Endothelial cell of umbilical vein (primary cell): Measurements from ENCODE around the gene RPL10A.

Experiments used
- EZH2 ChIP-seq: IDR thresholded peaks from 2 replicates; pipeline ENCODE4 v1.6.1; 2012; ENCODE audit warnings: borderline replicate concordance, low read depth, mild to moderate bottlenecking, moderate library complexity, low read length, inconsistent platforms; ENCODE audit not compliant: severe bottlenecking
- FOS ChIP-seq: IDR thresholded peaks from 2 replicates; pipeline ENCODE4 v1.6.1; 2011; ENCODE audit warnings: mild to moderate bottlenecking, low read length, moderate library complexity, borderline replicate concordance; ENCODE audit not compliant: insufficient read depth
- GATA2 ChIP-seq: IDR thresholded peaks from 2 replicates; pipeline ENCODE4 v1.7.0; 2011; ENCODE audit warnings: low read depth, mild to moderate bottlenecking, moderate library complexity, mixed read lengths, low read length; ENCODE audit not compliant: insufficient read length, insufficient read depth
- JUN ChIP-seq: IDR thresholded peaks from 2 replicates; pipeline ENCODE4 v1.6.1; 2011; ENCODE audit warnings: borderline replicate concordance, low read depth; ENCODE audit not compliant: insufficient read length, insufficient read depth
- MYC ChIP-seq: IDR thresholded peaks from one replicate; pipeline ENCODE4 v1.6.1; 2011; ENCODE audit warnings: mild to moderate bottlenecking, low read depth, low read length
- POLR2A ChIP-seq: IDR thresholded peaks from 2 replicates; pipeline ENCODE4 v1.6.1; 2012; ENCODE audit warnings: low read depth, mild to moderate bottlenecking, control low read depth, low read length
- POLR2AphosphoS5 ChIP-seq: IDR thresholded peaks from 2 replicates; pipeline ENCODE4 v1.6.1; 2012; ENCODE audit warnings: low read depth, mild to moderate bottlenecking, control low read depth, low read length, moderate library complexity; ENCODE audit not compliant: insufficient read depth
- TF ChIP-seq, protein P1 (sequence below), 2 donors: IDR thresholded peaks; 1 replicate in 1 of 2; 2 replicates in 1 of 2; pipeline ENCODE4 v1.5.1; 2011; ENCODE audit warnings: low read length in 2 of 2, mild to moderate bottlenecking in 2 of 2, moderate library complexity in 2 of 2, control low read depth in 1 of 2, inconsistent platforms in 1 of 2, low read depth in 1 of 2; ENCODE audit not compliant: insufficient read depth in 1 of 2; ENCODE audit errors: extremely low read depth in 1 of 2
- TF ChIP-seq, protein P2 (sequence below): IDR thresholded peaks from 2 replicates; pipeline ENCODE4 v1.6.1; 2011; ENCODE audit not compliant: insufficient read depth, insufficient read length

DNA sequence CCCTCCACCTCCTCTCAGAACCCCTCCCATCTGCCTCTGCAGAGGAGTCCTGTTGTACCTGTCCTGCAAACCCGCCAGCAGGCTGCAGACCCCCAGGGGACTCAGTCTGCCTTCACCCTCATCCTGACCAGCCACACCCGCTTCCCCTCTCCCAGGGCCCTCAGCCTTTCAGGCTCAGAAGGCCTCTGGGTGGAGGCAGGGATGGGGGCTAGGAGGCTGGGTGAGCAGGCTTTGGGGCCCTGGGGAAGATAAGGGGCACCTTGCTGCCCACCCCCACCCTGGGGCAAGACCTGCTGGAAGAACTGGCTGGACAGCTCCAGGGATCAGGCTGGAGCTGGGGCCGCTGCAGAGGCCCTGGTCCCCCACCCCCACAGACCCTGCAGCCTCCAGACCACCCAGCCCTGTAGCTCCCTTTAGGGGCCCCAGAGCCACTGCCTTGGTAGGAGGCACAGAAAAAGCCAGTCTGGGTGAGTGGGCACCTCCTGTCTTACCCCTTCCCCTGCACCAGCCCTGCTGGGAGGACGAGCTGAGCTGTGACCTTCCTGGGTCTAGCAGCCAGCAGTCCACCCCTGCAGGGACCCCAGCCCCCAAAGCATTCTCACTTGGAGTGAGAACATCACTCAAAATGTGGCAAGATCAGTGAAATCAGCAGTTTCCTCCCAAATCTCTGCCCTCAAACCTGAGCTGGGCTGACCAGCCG lies 23.5 kb downstream of the RPL10A start:
- no peak for TF ChIP-seq EZH2
- TF ChIP-seq, protein P1, sequence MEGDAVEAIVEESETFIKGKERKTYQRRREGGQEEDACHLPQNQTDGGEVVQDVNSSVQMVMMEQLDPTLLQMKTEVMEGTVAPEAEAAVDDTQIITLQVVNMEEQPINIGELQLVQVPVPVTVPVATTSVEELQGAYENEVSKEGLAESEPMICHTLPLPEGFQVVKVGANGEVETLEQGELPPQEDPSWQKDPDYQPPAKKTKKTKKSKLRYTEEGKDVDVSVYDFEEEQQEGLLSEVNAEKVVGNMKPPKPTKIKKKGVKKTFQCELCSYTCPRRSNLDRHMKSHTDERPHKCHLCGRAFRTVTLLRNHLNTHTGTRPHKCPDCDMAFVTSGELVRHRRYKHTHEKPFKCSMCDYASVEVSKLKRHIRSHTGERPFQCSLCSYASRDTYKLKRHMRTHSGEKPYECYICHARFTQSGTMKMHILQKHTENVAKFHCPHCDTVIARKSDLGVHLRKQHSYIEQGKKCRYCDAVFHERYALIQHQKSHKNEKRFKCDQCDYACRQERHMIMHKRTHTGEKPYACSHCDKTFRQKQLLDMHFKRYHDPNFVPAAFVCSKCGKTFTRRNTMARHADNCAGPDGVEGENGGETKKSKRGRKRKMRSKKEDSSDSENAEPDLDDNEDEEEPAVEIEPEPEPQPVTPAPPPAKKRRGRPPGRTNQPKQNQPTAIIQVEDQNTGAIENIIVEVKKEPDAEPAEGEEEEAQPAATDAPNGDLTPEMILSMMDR (IDR thresholded peaks at IDR 0.05; ENCODE audit: extremely low read depth in 1 of 2, insufficient read depth in 1 of 2, low read depth in 1 of 2, low read length in 2 of 2): no peak
- no peak for TF ChIP-seq POLR2AphosphoS5
- no peak for TF ChIP-seq POLR2A
- no peak for TF ChIP-seq MYC
- TF ChIP-seq, protein P2, sequence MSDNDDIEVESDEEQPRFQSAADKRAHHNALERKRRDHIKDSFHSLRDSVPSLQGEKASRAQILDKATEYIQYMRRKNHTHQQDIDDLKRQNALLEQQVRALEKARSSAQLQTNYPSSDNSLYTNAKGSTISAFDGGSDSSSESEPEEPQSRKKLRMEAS: no peak
- TF ChIP-seq JUN: no peak
- TF ChIP-seq FOS: no peak
- TF ChIP-seq GATA2: no peak
